ENCODE results near the gene TOM1L2. TPM values are rescaled to one million over a fixed set of nuclear protein-coding genes. Genes with fewer than 3 reads are reported as not detected.

TOM1L2 gene
- total RNA-seq, 1 donor from 2014 or later: 4.3 TPM

GRCh38 chr17:17841601-17842025 lies 130.6 kb downstream of the TOM1L2 start:
- Mint-ChIP-seq H3K4me3 (peak overlapping the region; percentile 71), H3K27ac (no peak overlapping the region), H3K4me1 (peaks cover 44% of the 10 kb centered on the region), H3K9me3 (no peaks in the 10 kb centered on the region), H3K36me3 (no peaks in the 10 kb centered on the region), H3K27me3 (ENCODE audit: insufficient read depth, low read depth) (peaks cover 5% of the 10 kb centered on the region)
- no peak for DNase-seq (ENCODE audit: low spot score)
- Histone ChIP-seq H3K9me3 (ENCODE audit: low read depth) (no peaks in the 10 kb centered on the region), H3K4me3 (no peak overlapping the region), H3K27me3 (no peaks in the 10 kb centered on the region), H3F3A (ENCODE audit: low read depth) (peaks cover 45% of the 10 kb centered on the region), H3K79me2 (ENCODE audit: low read depth) (no peaks in the 10 kb centered on the region), H3K4me1 (peaks cover 37% of the 10 kb centered on the region), H3K9ac (no peak overlapping the region), H3K36me3 (no peaks in the 10 kb centered on the region), H2AFZ (replicated peaks) (no peak overlapping the region), H4K20me1 (ENCODE audit: low read depth) (no peaks in the 10 kb centered on the region), H3K4me2 (no peak overlapping the region), H3K27ac (peak overlapping the region; percentile 14)
- no peak for TF ChIP-seq EZH2 (IDR thresholded peaks at IDR 0.05)
- TF ChIP-seq CTCF (IDR thresholded peaks at IDR 0.05): no peak
- no peak for TF ChIP-seq EZH2phosphoT487 (IDR thresholded peaks at IDR 0.05)

- peaks cover 45% of the 10 kb centered on the region for H3F3A ChIP-seq (ENCODE audit: low read depth)
- peak overlapping the region; percentile 75 for H3K4me2 ChIP-seq
- peaks cover 36% of the 10 kb centered on the region for H3K4me1 ChIP-seq
- no peaks in the 10 kb centered on the region for H3K27me3 ChIP-seq
- H3K79me2 ChIP-seq (ENCODE audit: low read depth): peaks cover under 1% of the 10 kb centered on the region
- H3K27ac Mint-ChIP-seq: peak overlapping the region; percentile 80
- H3K36me3 ChIP-seq: no peaks in the 10 kb centered on the region
- peak; percentile 47 for DNase-seq (ENCODE audit: low spot score)
- H3K9ac ChIP-seq: no peak overlapping the region
- H3K4me3 Mint-ChIP-seq: peak overlapping the region; percentile 71
- peaks cover under 1% of the 10 kb centered on the region for H4K20me1 ChIP-seq (ENCODE audit: low read depth)
- no peaks in the 10 kb centered on the region for H3K36me3 Mint-ChIP-seq
- no peaks in the 10 kb centered on the region for H3K9me3 Mint-ChIP-seq
- peaks cover 42% of the 10 kb centered on the region for H3K4me1 Mint-ChIP-seq
- H3K27ac ChIP-seq: peak overlapping the region; percentile 92
- peak overlapping the region; percentile 38 for H3K4me3 ChIP-seq
- TF ChIP-seq CTCF (IDR thresholded peaks at IDR 0.05) (no peak), EZH2 (IDR thresholded peaks at IDR 0.05) (no peak), EZH2phosphoT487 (IDR thresholded peaks at IDR 0.05) (no peak)
- H3K27me3 Mint-ChIP-seq (ENCODE audit: insufficient read depth, low read depth): peaks cover 5% of the 10 kb centered on the region
- H3K9me3 ChIP-seq (ENCODE audit: low read depth): no peaks in the 10 kb centered on the region
- H2AFZ ChIP-seq (replicated peaks): no peak overlapping the region
These were observed 131.2 kb downstream of the TOM1L2 start for GRCh38 chr17:17840751-17841591.

- no peak overlapping the region for H2AFZ ChIP-seq (replicated peaks)
- DNase-seq (ENCODE audit: low spot score): peak; percentile 94
- H3K9ac ChIP-seq: no peak overlapping the region
- H3K27ac Mint-ChIP-seq: no peak overlapping the region
- H3K27me3 ChIP-seq: no peaks in the 10 kb centered on the region
- H4K20me1 ChIP-seq (ENCODE audit: low read depth): peaks cover 10% of the 10 kb centered on the region
- H3K27ac ChIP-seq: peak overlapping the region; percentile 92
- peaks cover 48% of the 10 kb centered on the region for H3F3A ChIP-seq (ENCODE audit: low read depth)
- peaks cover 50% of the 10 kb centered on the region for H3K4me1 Mint-ChIP-seq
- H3K9me3 ChIP-seq (ENCODE audit: low read depth): no peaks in the 10 kb centered on the region
- no peaks in the 10 kb centered on the region for H3K36me3 ChIP-seq
- no peaks in the 10 kb centered on the region for H3K9me3 Mint-ChIP-seq
- peaks cover 5% of the 10 kb centered on the region for H3K27me3 Mint-ChIP-seq (ENCODE audit: insufficient read depth, low read depth)
- peaks cover 10% of the 10 kb centered on the region for H3K79me2 ChIP-seq (ENCODE audit: low read depth)
- H3K36me3 Mint-ChIP-seq: no peaks in the 10 kb centered on the region
- H3K4me1 ChIP-seq: peaks cover 42% of the 10 kb centered on the region
- H3K4me3 Mint-ChIP-seq: peak overlapping the region; percentile 75
- peak overlapping the region; percentile 75 for H3K4me2 ChIP-seq
- peak overlapping the region; percentile 38 for H3K4me3 ChIP-seq
- TF ChIP-seq EZH2phosphoT487 (IDR thresholded peaks at IDR 0.05) (no peak), EZH2 (IDR thresholded peaks at IDR 0.05) (no peak), CTCF (IDR thresholded peaks at IDR 0.05) (no peak)
These were observed 132.2 kb downstream of the TOM1L2 start for GRCh38 chr17:17839791-17840707.
